Measurements from ENCODE around the gene SLC3A2. TPM values are rescaled to one million over a fixed set of nuclear protein-coding genes. Genes with fewer than 3 reads are reported as not detected.

SLC3A2 gene
- total and polyA plus RNA-seq, 4 donors: 34.3 to 59.5 (median 51.0) TPM

- TF ChIP-seq CTCF (IDR thresholded peaks at IDR 0.05; ENCODE audit: low read depth, low read length, missing input control) (no peak), SP1 (IDR thresholded peaks at IDR 0.05) (no peak), RAD21 (IDR thresholded peaks at IDR 0.05) (no peak), YY1 (IDR thresholded peaks at IDR 0.05) (no peak), FOXA1 (IDR thresholded peaks at IDR 0.05) (no peak), EGR1 (IDR thresholded peaks at IDR 0.05; ENCODE audit: low read depth in 2 of 2) (no peak), GABPA (IDR thresholded peaks at IDR 0.05 in 1 of 2, conservative IDR thresholded peaks at IDR 0.05 in 1 of 2) (no peak), NR2F2 (IDR thresholded peaks at IDR 0.05) (no peak), ATF3 (IDR thresholded peaks at IDR 0.05) (no peak), FOXA2 (IDR thresholded peaks at IDR 0.05) (no peak)
- peaks cover 5 to 33% (median 17%) of the 10 kb centered on the region in 4 donors for H3K4me1 ChIP-seq (ENCODE audit: control insufficient read depth in 4 of 4, insufficient read depth in 4 of 4, low read length in 3 of 4)
- no peaks in the 10 kb centered on the region for H3K9me3 ChIP-seq (ENCODE audit: control insufficient read depth in 4 of 4, low read length in 3 of 4)
- peak overlapping the region; percentile 32 to 92 for H3K9ac ChIP-seq (ENCODE audit: low read depth in 1 of 2, low read length in 2 of 2)
- peaks cover 2 to 27% (median 24%) of the 10 kb centered on the region in 4 donors for H3K36me3 ChIP-seq (ENCODE audit: control insufficient read depth in 4 of 4, insufficient read depth in 3 of 4, low read depth in 1 of 4, low read length in 3 of 4)
- WGBS: 6% methylated on average over 15 of the region's 15 CpGs
- H3K4me3 ChIP-seq (ENCODE audit: low read depth in 1 of 3, low read length in 3 of 3): peak overlapping the region; percentile 64 to 97 (median 86)
- H3K27ac ChIP-seq (ENCODE audit: low read depth in 1 of 2, low read length in 2 of 2): peak overlapping the region; percentile 33 to 70
- no peak for DNase-seq (ENCODE audit: low spot score)
- H3K27me3 ChIP-seq (ENCODE audit: control insufficient read depth in 4 of 4, insufficient read depth in 4 of 4, low read length in 3 of 4): no peaks in the 10 kb centered on the region
Measured at GRCh38 chr11:62854825-62855570, 25.7 kb upstream of the SLC3A2 start.

GRCh38 chr11:62855571-62856332 is 24.9 kb upstream of the SLC3A2 start:
- H3K27me3 ChIP-seq (ENCODE audit: control insufficient read depth in 4 of 4, insufficient read depth in 4 of 4, low read length in 3 of 4): no peaks in the 10 kb centered on the region
- DNase-seq (ENCODE audit: low spot score): peak; percentile 99
- peaks cover 5 to 33% (median 17%) of the 10 kb centered on the region in 4 donors for H3K4me1 ChIP-seq (ENCODE audit: control insufficient read depth in 4 of 4, insufficient read depth in 4 of 4, low read length in 3 of 4)
- H3K27ac ChIP-seq (ENCODE audit: low read depth in 1 of 2, low read length in 2 of 2): peak overlapping the region; percentile 65 to 70
- under 1% methylated on average over 54 of the region's 54 CpGs for WGBS
- peak overlapping the region; percentile 64 to 97 (median 86) for H3K4me3 ChIP-seq (ENCODE audit: low read depth in 1 of 3, low read length in 3 of 3)
- H3K36me3 ChIP-seq (ENCODE audit: control insufficient read depth in 4 of 4, insufficient read depth in 3 of 4, low read depth in 1 of 4, low read length in 3 of 4): peaks cover 2 to 27% (median 24%) of the 10 kb centered on the region in 4 donors
- peak overlapping the region; percentile 51 to 92 for H3K9ac ChIP-seq (ENCODE audit: low read depth in 1 of 2, low read length in 2 of 2)
- H3K9me3 ChIP-seq (ENCODE audit: control insufficient read depth in 4 of 4, low read length in 3 of 4): no peaks in the 10 kb centered on the region
- TF ChIP-seq REST (IDR thresholded peaks at IDR 0.05) (peak; percentile 97), MAX (IDR thresholded peaks at IDR 0.05) (peak; percentile 100), FOXA1 (IDR thresholded peaks at IDR 0.05) (peak; percentile 15), SP1 (IDR thresholded peaks at IDR 0.05) (peak; percentile 79), JUND (IDR thresholded peaks at IDR 0.05) (peak in 1 of 2 donors; percentile 62), GABPA (IDR thresholded peaks at IDR 0.05 in 1 of 2, conservative IDR thresholded peaks at IDR 0.05 in 1 of 2) (peak in 1 of 2 donors; percentile 71), ZBTB33 (IDR thresholded peaks at IDR 0.05) (peak; percentile 80), HNF4A (conservative IDR thresholded peaks at IDR 0.05) (peak; percentile 18 to 23), FOXA2 (IDR thresholded peaks at IDR 0.05) (no peak), HNF4G (IDR thresholded peaks at IDR 0.05) (no peak), TAF1 (conservative IDR thresholded peaks at IDR 0.05) (peak; percentile 100), RAD21 (IDR thresholded peaks at IDR 0.05) (peak in 1 of 2 donors; percentile 41), RXRA (IDR thresholded peaks at IDR 0.05) (peak; percentile 75 to 77), CTCF (IDR thresholded peaks at IDR 0.05; ENCODE audit: low read depth, low read length, missing input control) (no peak), YY1 (IDR thresholded peaks at IDR 0.05) (peak; percentile 94), EGR1 (IDR thresholded peaks at IDR 0.05; ENCODE audit: low read depth in 2 of 2) (no peak), NR2F2 (IDR thresholded peaks at IDR 0.05) (peak; percentile 50), ATF3 (IDR thresholded peaks at IDR 0.05) (peak; percentile 43)
